GM19324 (cell line): Measurements from ENCODE around the gene PDIA3.
"Not testable (repeated sequence)": the region's sequence is repeated elsewhere in the genome, so short reads cannot be mapped to it uniquely, and the experiment has no call there.

ENCODE experiments used
- ATAC-seq: cut with Tn5 transposase; IDR thresholded peaks from one replicate; pipeline ENCODE4 v1.9.1; 2021; ENCODE audit warnings: mild to moderate bottlenecking, moderate library complexity; ENCODE audit not compliant: unreplicated experiment, low FRiP score

Gene PDIA3

DNA sequence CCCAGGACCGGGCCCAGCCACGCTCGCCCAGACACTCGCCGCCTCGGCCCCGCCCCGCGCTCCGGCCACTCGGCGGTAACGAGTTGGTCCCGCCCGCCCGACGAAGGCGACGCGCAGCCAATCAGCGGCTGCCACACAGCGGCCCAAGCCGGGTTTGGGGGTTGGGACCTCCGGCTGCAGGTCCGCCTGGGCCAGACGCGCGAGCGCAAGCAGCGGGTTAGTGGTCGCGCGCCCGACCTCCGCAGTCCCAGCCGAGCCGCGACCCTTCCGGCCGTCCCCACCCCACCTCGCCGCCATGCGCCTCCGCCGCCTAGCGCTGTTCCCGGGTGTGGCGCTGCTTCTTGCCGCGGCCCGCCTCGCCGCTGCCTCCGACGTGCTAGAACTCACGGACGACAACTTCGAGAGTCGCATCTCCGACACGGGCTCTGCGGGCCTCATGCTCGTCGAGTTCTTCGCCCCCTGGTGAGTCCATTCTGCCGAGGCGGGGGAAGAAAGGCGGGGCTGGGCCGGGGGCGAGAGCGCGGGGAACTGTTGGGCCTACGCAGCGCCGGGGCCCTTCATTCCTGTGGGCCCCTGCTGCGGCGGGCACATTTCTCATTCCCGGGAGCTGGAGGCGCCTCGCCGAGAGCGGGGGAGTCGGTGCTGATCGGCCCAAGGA is at the start of gene PDIA3:
TSS of gene PDIA3 (plus strand) at position 194 of the 658 bp plus-strand sequence. CDS start at position 296, 102 bp downstream.
- peak; percentile 83 for ATAC-seq

GRCh38 chr15:43702174-43702573 is 44.1 kb upstream of the PDIA3 start:
- ATAC-seq, result no peak

GRCh38 chr15:43702701-43703424 is 43.4 kb upstream of the PDIA3 start:
- no peak for ATAC-seq

DNA sequence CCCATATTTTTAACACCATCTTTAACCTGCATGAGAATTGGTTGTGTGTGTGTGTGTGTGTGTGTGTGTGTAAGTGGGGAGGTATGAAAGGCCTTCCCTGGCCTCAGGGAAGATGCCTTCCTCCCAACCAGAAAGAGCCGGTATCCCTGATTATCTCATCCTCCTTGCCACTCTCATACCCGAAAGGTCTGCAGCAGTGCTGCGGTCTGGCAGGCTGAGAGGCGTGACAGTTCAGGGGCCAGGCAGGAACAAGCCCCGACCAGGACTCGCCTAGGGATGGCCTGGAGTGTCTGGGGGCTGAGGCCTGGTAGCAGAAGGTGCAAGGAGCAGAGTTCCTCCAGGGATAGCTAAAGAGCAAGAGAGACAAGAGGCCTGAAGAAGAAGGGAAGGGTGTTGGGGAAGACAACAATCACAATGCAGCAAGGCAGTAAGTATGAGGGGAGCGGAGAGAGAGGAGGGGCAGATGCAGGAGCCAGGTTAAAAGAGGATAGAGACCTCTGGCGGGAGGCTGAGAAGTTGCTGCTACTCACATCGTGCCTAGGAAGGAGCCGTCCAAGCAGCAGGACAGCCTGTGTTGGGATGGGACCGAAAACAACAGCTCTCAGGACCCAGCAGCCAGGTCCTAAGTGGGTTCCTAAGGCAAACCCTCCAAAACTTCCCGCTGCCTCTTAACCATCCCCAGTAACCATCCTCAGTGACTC is 35.7 kb upstream of the PDIA3 start:
- not testable (repeated sequence) for ATAC-seq

GRCh38 chr15:43723151-43723550 is 23.1 kb upstream of the PDIA3 start:
- ATAC-seq, result no peak

- not testable (repeated sequence) for ATAC-seq
Observed at GRCh38 chr15:43726306-43726705, 19.9 kb upstream of the PDIA3 start.

DNA sequence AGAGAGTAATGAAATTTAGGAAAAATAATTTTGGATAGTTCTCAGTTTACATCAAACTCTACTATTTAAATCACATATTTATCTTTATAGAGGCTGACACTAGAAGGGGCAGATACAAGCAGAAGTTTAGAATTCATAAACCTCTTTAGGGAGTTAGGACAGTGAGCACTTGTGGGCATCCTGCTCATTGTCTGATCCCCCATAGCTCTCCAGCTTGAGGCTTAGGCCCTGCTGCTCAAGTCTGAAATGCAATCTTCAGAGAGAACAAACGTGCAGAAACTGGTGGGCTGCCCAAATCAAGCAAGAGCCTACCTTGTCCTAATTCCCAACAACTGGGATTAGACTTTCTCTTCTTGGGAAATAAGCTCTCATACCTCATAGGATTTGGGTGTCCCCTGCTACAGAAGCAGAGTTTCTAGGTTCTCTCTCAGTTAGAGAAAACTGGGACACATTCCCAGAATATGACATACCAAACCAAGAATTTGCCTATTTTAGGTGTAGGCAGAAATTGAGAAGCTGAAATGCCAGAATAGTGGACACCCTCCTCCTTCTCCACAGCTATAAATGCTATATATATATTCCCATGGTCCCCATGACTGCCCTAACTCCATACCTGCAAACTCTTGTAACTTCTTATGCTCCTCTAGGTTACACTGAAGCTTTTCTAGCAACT is 18.0 kb upstream of the PDIA3 start:
- not testable (repeated sequence) for ATAC-seq

GRCh38 chr15:43735416-43735815 is 10.8 kb upstream of the PDIA3 start:
- ATAC-seq, result peak; percentile 43

DNA sequence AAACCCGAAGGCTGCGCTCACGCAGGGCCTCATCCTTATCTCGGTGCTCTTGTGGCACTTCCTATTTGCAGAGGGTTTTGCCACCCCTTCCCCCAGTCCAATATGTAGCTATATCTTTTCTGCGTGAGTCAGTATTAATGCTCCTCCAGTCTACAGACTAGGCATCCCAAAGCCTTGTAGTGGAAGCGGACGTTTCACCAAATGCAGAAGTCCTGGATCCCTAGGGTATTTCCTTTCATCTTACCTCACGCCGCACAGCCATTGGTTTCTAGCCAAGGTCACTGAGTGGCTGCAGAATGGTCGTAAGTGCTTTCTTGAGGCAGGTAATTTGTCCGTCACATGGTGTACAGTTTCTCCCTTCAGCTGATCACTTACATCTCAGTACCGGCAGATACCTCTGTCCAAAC is 668 bp downstream of the PDIA3 start:
- ATAC-seq, result peak; percentile 21

GRCh38 chr15:43748376-43748775 is 2.1 kb downstream of the PDIA3 start:
- ATAC-seq, result no peak

DNA sequence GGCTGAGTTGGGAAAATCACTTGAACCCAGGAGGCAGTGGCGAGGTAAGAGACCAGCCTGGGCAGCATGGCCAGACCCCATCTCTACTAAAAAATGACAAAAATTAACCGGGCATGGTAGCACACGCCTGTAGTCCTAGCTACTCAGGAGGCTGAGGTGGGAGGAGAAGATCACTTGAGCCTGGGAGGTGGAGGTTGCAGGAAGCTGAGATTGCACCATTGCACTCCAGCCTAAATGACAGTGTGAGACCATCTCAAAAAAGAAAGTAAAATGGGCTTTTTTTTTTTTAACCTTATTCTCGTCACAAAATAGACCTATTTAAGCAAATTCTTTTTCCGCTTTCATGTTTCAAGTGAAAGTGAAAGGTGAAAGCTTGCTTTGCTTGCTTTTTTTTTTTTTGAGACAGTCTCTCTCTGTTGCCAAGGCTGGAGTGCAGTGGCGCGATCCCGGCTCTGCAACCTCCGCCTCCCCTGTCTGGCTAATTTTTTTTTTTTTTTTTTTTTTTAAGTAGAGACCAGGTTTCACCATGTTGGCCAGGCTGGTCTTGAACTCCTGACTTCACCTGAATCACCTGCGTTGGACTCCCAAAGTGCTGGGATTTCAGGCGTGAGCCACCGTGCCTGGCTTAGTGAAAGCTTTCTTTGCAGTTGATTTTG is 3.6 kb downstream of the PDIA3 start:
- peak; percentile 43 for ATAC-seq

- no peak for ATAC-seq
Observed at GRCh38 chr15:43751885-43752284, 5.6 kb downstream of the PDIA3 start.

DNA sequence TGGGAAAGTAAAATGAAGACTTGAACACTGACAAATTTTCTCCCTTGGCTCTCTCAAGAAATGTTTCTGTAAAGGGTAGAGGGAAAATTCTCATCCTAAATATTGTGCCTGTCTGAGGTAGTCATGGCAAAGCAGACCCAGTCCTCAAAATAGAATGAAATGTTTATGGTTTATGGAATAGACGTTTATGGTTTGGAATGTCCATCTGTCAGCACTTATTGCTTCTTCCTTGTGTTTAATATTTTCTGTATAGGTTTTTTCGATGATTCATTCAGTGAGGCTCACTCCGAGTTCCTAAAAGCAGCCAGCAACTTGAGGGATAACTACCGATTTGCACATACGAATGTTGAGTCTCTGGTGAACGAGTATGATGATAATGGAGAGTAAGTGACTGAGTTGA is 16.6 kb downstream of the PDIA3 start:
- ATAC-seq, result no peak

DNA sequence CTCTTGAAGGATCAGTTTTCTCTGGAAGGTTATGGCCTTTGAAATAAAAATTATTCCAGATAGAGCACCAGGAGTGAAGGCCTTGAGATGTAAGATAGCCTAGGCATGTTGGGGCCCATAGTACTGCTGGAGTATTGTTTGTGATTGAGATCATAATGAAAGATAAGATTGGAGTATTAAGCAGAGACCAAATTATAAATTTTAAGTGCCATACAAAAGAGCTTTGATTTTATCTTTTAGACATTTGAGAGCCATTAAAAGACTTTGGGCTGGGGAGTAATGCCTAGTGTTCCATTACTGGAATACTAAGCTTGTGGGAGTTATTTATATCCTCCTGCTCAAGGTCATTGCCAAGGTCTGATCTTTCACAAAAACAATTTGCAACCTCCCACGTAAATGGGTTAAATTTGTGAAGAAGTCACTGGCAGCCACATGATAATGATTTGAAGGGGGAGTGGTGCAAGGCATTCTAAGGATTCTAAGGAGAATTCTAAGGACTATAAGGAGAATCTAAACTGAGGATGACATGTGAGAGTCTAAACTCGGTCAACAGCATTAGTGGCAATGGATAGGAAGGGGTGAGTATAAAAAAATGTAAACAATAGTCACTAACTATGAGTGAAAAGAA is 17.7 kb downstream of the PDIA3 start:
- no peak for ATAC-seq

DNA sequence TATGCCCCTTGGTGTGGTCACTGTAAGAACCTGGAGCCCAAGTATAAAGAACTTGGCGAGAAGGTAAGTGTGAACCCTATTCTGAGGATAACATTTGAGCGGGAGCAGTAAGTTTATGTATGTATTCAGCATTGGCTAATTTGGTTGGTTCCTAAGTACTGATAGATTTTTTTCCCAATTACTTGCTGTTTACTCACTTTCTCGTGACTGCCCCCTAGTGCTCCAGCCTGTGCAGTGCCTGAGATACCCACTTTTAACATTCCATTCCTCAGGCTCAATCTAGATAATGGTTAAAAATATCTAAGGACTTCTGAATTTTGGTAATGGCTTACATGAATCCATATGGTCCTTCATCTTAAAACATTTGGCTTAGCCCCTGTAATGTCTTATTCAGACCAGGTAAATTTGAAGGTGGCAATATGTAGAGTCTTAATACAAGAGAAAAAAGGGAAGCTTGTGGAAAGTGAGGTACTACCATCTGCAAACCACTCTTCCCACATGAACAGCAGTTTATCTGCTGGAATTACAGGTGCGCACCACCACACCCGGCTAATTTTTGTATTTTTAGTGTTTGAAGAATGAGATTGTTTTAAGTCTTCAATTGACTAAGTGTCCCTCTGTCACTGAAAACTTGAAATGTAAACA is 23.5 kb downstream of the PDIA3 start:
- no peak for ATAC-seq

GRCh38 chr15:43771816-43772215 is 25.6 kb downstream of the PDIA3 start:
- no peak for ATAC-seq

DNA sequence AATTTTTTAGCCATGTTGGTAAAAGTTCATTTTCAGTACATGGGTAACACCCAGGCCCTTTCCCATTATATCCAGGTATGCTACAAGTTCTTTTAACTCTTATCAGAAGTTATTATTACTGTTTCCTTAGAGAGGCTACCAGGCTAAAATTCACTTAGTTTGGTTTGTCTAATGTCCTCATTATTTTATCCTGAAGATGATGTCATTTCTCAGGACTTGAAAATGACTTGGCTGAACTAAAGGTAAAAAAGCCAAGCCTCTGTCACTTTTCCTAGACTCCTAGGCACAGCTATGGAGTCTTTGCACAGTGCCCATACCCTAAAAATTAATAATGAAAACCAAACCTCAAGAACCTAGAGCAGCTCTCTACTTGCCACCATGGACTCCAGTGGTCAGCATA is 26.4 kb downstream of the PDIA3 start:
- ATAC-seq, result no peak

DNA sequence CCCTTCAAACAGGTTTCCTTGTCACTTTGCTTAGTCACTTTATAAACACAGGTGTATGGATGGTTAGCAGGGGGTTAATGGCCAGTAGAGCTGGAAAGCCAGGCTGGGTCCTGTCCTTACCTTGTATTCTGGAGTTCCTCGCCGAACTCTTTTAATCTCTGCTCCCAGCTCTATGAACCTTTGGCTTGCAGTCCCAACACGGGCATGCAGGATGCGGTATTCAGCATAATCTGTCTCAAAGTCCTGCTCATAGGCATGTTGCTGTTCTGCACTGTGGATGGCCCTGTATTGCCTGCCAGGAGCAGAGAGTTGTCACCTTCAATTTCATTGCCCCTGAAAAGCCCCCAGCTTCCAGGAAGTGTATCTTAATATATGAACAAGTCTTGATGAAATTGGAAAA is 27.8 kb downstream of the PDIA3 start:
- no peak for ATAC-seq

DNA sequence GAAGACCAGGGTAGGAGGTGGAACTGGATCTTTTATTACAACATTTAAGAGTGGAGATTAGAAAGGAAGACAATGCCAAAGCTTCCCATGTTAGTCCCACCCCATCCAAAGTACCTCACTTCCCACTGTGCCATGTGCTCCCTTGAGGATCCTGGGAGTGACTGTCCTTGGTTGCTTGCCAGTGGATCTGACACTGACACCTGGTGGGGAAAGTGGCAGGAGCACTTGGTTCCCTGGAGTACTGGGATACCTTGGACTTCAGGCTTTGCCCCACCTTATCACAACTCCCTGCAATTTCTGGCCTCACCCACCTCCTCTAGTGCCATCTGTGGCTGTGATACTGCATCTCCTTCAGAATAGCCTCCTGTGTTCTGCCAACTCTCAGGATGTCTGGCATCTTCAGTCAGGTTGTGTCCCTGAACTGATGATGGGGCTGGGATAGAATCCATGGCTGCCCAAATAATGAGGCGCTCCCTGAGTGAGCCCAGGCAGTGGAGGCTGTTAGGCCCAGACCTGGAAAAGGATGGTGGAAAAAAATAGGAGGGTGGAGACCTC is 29.2 kb downstream of the PDIA3 start:
- no peak for ATAC-seq
